Astrocyte of the cerebellum (primary cell): ENCODE measurements around the gene PLET1.

Experiments
- DNase-seq: peaks from one replicate; pipeline ENCODE4 v3.0.0-alpha.2; 2011; ENCODE audit warnings: low read depth
- H3K4me3 ChIP-seq: 2 replicates; pipeline ENCODE4 v1.5.1; 2011; ENCODE audit warnings: mild to moderate bottlenecking, low read depth, low read length, moderate library complexity
- in situ Hi-C: cut with HindIII; loops from 2 replicates; pipeline ENCODE4 v1.10.0; 2017; ENCODE audit warnings: low sequenced_read_pairs
- TF ChIP-seq, protein P1 (sequence below): IDR thresholded peaks from 2 replicates; pipeline ENCODE4 v1.5.1; 2012; ENCODE audit warnings: low read length, low read depth, moderate library complexity, mild to moderate bottlenecking; ENCODE audit errors: missing control alignments

PLET1 gene

DNA sequence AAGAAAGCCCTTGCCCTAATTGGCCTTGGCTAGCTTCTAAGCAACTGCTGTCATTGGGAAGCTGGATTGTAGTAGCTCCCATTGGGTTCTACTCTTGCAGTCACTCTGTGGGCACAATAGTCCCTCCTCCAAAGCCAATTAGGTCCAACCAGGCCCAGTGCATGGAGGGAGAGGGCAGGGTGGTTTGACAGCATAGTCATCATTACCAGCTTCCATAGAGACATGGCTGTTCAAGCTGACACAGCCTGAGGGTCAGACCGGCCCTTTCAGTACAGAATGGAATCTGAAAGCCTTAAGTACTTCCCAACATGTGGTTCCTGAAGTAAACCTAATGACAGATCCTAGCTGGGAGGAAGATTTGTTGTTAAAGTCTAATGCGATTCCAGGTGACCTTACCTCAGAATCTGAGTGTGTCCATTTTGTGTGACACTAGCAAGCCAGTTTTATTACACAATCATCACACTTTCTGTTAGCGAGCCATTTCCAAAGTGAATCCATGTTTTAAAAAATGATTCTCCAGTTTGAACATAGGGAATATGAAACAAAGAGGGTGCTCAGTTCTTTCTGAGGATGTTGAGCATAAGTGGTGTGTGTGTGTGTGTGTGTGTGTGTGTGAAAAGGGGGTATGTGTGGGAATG is 6.9 kb downstream of the PLET1 start:
- TF ChIP-seq, protein P1, sequence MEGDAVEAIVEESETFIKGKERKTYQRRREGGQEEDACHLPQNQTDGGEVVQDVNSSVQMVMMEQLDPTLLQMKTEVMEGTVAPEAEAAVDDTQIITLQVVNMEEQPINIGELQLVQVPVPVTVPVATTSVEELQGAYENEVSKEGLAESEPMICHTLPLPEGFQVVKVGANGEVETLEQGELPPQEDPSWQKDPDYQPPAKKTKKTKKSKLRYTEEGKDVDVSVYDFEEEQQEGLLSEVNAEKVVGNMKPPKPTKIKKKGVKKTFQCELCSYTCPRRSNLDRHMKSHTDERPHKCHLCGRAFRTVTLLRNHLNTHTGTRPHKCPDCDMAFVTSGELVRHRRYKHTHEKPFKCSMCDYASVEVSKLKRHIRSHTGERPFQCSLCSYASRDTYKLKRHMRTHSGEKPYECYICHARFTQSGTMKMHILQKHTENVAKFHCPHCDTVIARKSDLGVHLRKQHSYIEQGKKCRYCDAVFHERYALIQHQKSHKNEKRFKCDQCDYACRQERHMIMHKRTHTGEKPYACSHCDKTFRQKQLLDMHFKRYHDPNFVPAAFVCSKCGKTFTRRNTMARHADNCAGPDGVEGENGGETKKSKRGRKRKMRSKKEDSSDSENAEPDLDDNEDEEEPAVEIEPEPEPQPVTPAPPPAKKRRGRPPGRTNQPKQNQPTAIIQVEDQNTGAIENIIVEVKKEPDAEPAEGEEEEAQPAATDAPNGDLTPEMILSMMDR = no peak
- no peak overlapping the region for H3K4me3 ChIP-seq
- no peak for DNase-seq
- in situ Hi-C loops = no loop called here

DNA sequence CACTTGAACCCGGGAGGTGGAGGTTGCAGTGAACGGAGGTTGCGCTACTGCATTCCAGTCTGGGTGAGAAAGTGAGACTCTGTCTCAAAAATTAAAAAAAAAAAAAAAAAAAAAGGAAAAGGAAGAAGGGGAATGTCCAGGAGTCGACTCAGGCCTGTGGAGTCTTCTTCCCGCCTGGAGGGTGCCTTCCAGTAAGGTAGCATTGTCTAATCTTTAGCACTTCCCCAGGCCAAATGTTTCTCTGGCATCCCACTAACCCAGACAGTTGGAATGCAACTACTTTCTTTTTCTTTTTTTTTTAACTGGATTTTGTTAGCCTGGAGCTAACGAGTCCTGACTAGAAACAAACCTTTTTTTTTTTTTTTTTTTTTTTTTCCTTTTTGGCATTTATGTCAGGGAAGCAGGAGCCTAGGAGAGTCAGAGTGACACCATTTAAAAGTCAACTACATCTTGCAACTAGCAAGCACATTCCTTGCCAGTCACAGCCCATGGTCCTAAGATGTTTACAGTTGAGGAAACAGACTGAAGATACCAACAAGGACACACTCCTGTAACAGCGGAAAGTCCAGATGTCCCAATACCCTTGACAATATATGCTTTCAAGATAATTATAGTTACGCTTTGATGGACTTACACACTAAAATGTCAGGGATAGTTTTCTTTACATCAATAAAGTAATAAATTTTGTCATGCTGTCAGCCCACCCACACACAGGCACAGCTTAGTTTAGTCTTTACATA is 10.6 kb downstream of the PLET1 start:
- no peak overlapping the region for H3K4me3 ChIP-seq
- in situ Hi-C loops = no loop called here
- no peak for DNase-seq
- TF ChIP-seq, protein P1 = no peak

DNA sequence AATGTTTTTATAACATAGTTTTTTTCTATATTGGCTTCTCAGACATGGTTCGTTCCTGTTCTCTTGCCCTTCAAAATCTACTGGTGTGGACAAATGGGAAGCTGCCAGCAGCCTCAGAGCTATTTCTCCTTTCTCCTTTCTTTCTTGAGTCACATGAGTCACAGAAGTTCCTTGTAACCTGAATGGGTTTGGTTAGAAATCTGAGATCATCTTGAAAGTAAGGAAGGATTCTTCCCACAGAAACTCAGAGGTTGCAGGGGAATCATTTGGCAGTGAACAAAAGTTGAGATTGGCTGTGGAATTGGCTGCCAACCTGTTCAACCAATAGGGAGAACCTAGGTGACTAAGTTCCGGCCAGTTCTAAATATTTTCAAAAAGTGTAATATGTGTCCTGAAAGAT is 12.5 kb downstream of the PLET1 start:
- peak; percentile 72 for DNase-seq
- TF ChIP-seq, protein P1 = no peak
- in situ Hi-C loops = no loop called here

DNA sequence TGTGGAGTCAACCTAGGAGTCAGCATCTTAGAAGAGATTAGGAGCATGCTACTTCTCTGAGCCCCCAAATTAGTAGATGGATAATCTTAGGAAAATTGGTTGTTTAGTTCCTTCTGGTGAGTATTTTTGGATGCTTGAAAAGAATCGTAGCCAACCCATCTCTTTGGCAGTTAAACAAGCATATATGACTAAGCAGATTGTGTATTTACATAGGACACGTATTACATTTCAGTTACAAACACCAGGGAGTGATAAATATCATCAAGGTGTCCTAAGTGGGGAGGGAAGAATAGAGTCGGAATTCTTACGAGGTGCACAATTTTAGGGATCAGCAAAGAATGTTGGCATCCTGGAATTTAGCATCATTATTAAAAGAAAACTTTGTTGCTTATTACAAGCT is 13.5 kb downstream of the PLET1 start:
- no peak for DNase-seq
- TF ChIP-seq, protein P1 = no peak
- no peak overlapping the region for H3K4me3 ChIP-seq
- in situ Hi-C loops = no loop called here

More for the DNA sequence above, 12.5 kb downstream of the PLET1 start:
- H3K4me3 ChIP-seq = no peak overlapping the region

DNA sequence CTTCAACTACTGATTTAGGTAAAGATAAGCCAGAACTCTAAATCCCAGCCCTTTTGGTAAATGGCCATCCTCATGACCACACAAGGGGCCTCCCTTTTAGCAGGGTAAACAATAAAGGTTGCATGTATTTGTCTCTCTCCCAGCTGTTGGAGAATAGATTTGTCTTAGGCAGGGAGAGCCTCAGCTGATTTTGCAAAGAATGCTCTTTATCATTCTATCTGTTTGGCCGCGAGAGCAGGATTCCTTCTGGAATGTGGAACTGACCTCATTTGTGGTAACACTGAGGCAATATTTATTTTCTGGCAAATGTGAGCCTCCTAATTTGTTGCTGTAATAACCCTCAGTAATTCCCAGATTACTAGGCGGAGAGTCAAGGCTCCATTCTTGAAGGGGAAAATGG is 19.2 kb downstream of the PLET1 start:
- TF ChIP-seq, protein P1 = no peak
- peak; percentile 48 for DNase-seq
- no peak overlapping the region for H3K4me3 ChIP-seq
- in situ Hi-C loops = no loop called here

DNA sequence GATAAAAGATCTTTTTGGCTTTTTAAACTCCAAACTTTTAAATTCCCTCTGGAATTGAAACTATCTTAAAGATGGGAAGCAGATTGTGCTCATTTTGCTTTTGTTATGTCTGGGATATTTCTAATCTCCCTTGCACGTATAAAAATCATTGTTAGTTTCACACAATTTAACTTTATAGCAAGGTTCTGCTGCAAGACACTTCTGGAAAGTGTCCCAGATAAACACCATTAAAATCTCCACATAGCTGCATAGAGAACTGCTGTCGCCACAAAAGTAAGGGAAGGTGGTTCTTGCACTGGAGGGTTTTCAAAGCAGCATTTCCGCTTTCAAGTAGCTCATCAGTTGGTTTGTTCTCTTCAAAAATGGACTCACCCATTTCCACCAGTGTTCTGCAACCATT is 22.6 kb downstream of the PLET1 start:
- H3K4me3 ChIP-seq = no peak overlapping the region
- TF ChIP-seq, protein P1 = no peak
- DNase-seq = no peak
- in situ Hi-C loops = no loop called here
